HepG2 (cell line): Measurements from ENCODE around the gene PRR33. TPM values are rescaled to one million over a fixed set of nuclear protein-coding genes. Genes with fewer than 3 reads are reported as not detected.

Experiments used
- ATAC-seq: fragments of 200-7000 bp; cut with Tn5 transposase; 3 replicates; pipeline ENCODE4 v1.9.1; 2020; ENCODE audit warnings: mild to moderate bottlenecking, moderate library complexity
- BruUV-seq: library from RNA; stranded (reverse); fragments of 400-500 nt; replicated peaks from 2 replicates; lab custom pipeline; 2021; lab: Mats Ljungman, UMichigan
- CTCF ChIA-PET: fragments of 300-600 bp; formaldehyde crosslinking; extraction: SDS; loops from one replicate; lab custom pipeline; 2021; ENCODE audit warnings: low total read pairs, inconsistent platforms, low intra/inter-chr PET ratio; lab: Yijun Ruan, JAX
- POLR2A ChIA-PET: fragments of 350-600 bp; sonication (Branson Sonifier 250); formaldehyde crosslinking; loops from one replicate; lab custom pipeline; 2020; ENCODE audit warnings: antibody characterized with exemption, inconsistent platforms; lab: Yijun Ruan, JAX
- DNase-seq: peaks from one replicate; pipeline ENCODE4 v3.0.0-alpha.2; 2015; ENCODE audit warnings: low spot score
- FAIRE-seq: peaks from 3 replicates; lab custom pipeline; 2011; peaks lifted over from hg19 to GRCh38; lab: Jason Lieb, UNC
- H2AFZ ChIP-seq: one replicate; pipeline ENCODE4 v1.6.1; 2011; ENCODE audit warnings: low read length, inconsistent platforms
- H3K27ac ChIP-seq: fragments of 300-600 bp; 3 replicates; pipeline ENCODE4 v1.8.0; 2011; ENCODE audit warnings: mixed run types, mild to moderate bottlenecking, mixed read lengths, low read length, inconsistent platforms; ENCODE audit not compliant: insufficient read depth; ENCODE audit errors: extremely low read length
- H3K27me3 ChIP-seq, 2 experiments: fragments of 200-600 bp in 1 of 2; 2 replicates in 1 of 2; 3 replicates in 1 of 2; pipeline versions ENCODE4 v1.6.0 to v1.8.0; 2011; ENCODE audit warnings: low read length in 2 of 2, mild to moderate bottlenecking in 2 of 2, moderate library complexity in 2 of 2, inconsistent platforms in 1 of 2; ENCODE audit not compliant: insufficient read depth in 2 of 2, control insufficient read depth in 1 of 2
- H3K36me3 ChIP-seq, 2 experiments: fragments of 200-600 bp in 1 of 2; replicated peaks in 1 of 2; 2 replicates in 1 of 2; 3 replicates in 1 of 2; pipeline versions ENCODE4 v1.5.1 to v1.8.0; 2011; ENCODE audit warnings: low read length in 2 of 2, inconsistent platforms in 1 of 2; ENCODE audit not compliant: insufficient read depth in 2 of 2, control insufficient read depth in 1 of 2
- H3K4me1 ChIP-seq: 2 replicates; pipeline ENCODE4 v1.5.1; 2012; ENCODE audit warnings: low read length, inconsistent platforms; ENCODE audit not compliant: insufficient read depth
- H3K4me2 ChIP-seq: 2 replicates; pipeline ENCODE4 v1.6.0; 2011; ENCODE audit warnings: low read depth, low read length, inconsistent platforms
- H3K4me3 ChIP-seq, 3 experiments: fragments of 200-600 bp in 1 of 3; sonication (generic), shearing (Covaris generic) in 1 of 3; replicated peaks in 1 of 3; 2 replicates each; pipeline ENCODE4 v1.5.1; 2011 to 2016; ENCODE audit warnings: low read length in 3 of 3, inconsistent platforms in 2 of 3, low read depth in 2 of 3, mild to moderate bottlenecking in 2 of 3, control low read depth in 1 of 3, mixed read lengths in 1 of 3; ENCODE audit not compliant: insufficient read depth in 1 of 3
- H3K79me2 ChIP-seq: one replicate; pipeline ENCODE4 v1.6.1; 2011; ENCODE audit warnings: low read length, inconsistent platforms; ENCODE audit not compliant: insufficient read depth
- H3K9ac ChIP-seq: 2 replicates; pipeline ENCODE4 v1.6.0; 2011; ENCODE audit warnings: mild to moderate bottlenecking, low read depth, low read length, inconsistent platforms; ENCODE audit not compliant: insufficient read depth
- H3K9me3 ChIP-seq: 2 replicates; pipeline ENCODE4 v1.5.1; 2012; ENCODE audit warnings: mild to moderate bottlenecking, low read length
- H4K20me1 ChIP-seq: 2 replicates; pipeline ENCODE4 v1.6.0; 2011; ENCODE audit warnings: inconsistent platforms, mild to moderate bottlenecking, low read length, moderate library complexity; ENCODE audit not compliant: insufficient read depth
- CEBPB ChIP-seq: IDR thresholded peaks from 2 replicates; pipeline ENCODE4 v1.6.1; 2011; ENCODE audit warnings: low read depth, low read length, improper control_type of control experiment, borderline replicate concordance
- CREB1 ChIP-seq, 2 experiments: fragments of 450-650 bp in 1 of 2; IDR thresholded peaks; 2 replicates each; pipeline ENCODE4 v1.6.1; 2016 to 2017; ENCODE audit warnings: control low read depth in 1 of 2, mild to moderate bottlenecking in 1 of 2, missing compliant biosample characterization in 1 of 2, missing genetic modification characterization in 1 of 2
- HOXA5 ChIP-seq: sonication (generic); formaldehyde crosslinking; IDR thresholded peaks from 2 replicates; pipeline ENCODE4 v1.4.0; 2020; ENCODE audit warnings: missing genetic modification reagents
- JARID2 ChIP-seq: sonication (generic); formaldehyde crosslinking; IDR thresholded peaks from 2 replicates; pipeline ENCODE4 v1.8.1; 2023; ENCODE audit warnings: missing genetic modification reagents, inconsistent platforms; ENCODE audit not compliant: insufficient replicate concordance
- PCBP1 ChIP-seq: fragments of 200-400 bp; formaldehyde crosslinking; IDR thresholded peaks from 2 replicates; pipeline ENCODE4 v1.6.1; 2017; ENCODE audit warnings: mild to moderate bottlenecking, low read depth, low read length, borderline replicate concordance
- RBM39 ChIP-seq: fragments of 200-400 bp; formaldehyde crosslinking; IDR thresholded peaks from one replicate; pipeline ENCODE4 v1.6.1; 2018; ENCODE audit warnings: antibody characterized with exemption, mild to moderate bottlenecking, low read depth, low read length; ENCODE audit not compliant: poor library complexity, severe bottlenecking
- SPEN ChIP-seq: sonication (generic); formaldehyde crosslinking; IDR thresholded peaks from 2 replicates; pipeline ENCODE4 v1.5.1; 2020; ENCODE audit warnings: low read depth, mild to moderate bottlenecking, missing genetic modification reagents
- TEAD3 ChIP-seq: optimal IDR thresholded peaks from 2 replicates; pipeline ENCODE3; 2016; ENCODE audit warnings: borderline replicate concordance
- XRCC5 ChIP-seq: fragments of 200-400 bp; formaldehyde crosslinking; optimal IDR thresholded peaks from 2 replicates; pipeline ENCODE3; 2017; ENCODE audit warnings: mild to moderate bottlenecking, low read length
- ZFX ChIP-seq: sonication (generic); formaldehyde crosslinking; IDR thresholded peaks from 2 replicates; pipeline ENCODE4 v1.4.0; 2020; ENCODE audit warnings: mild to moderate bottlenecking, low read depth, missing genetic modification reagents, moderate library complexity
- ZNF256 ChIP-seq: sonication (generic); formaldehyde crosslinking; conservative IDR thresholded peaks from 2 replicates; pipeline ENCODE4 v1.4.0; 2020; ENCODE audit warnings: missing genetic modification reagents
- ZNF580 ChIP-seq: IDR thresholded peaks from 2 replicates; pipeline ENCODE4 v1.6.1; 2016; ENCODE audit warnings: low read depth, borderline replicate concordance
- ZNF678 ChIP-seq: sonication (generic); formaldehyde crosslinking; IDR thresholded peaks from 2 replicates; pipeline ENCODE4 v1.4.0; 2020; ENCODE audit warnings: mild to moderate bottlenecking, missing genetic modification reagents
- ZNF687 ChIP-seq: sonication (generic); formaldehyde crosslinking; IDR thresholded peaks from 2 replicates; pipeline ENCODE4 v1.5.1; 2020; ENCODE audit warnings: mild to moderate bottlenecking, missing genetic modification reagents, moderate library complexity
- ZSCAN25 ChIP-seq: sonication (generic); formaldehyde crosslinking; IDR thresholded peaks from 2 replicates; pipeline ENCODE4 v1.8.0; 2022; ENCODE audit warnings: mild to moderate bottlenecking, missing genetic modification reagents
- WGBS: methylation state at CpG from one replicate; pipeline ENCODE4 v1.1.6; 2017; ENCODE audit warnings: low lambda C conversion rate; 5-methylcytosine and 5-hydroxymethylcytosine counted together
- in situ Hi-C: cut with HindIII; loops from 2 replicates; pipeline ENCODE4 v1.10.0; 2017; ENCODE audit warnings: low pct_unique_long_range_greater_than_20kb; ENCODE audit not compliant: extremely low pct_ligation_motif_present
- intact Hi-C: fragments of 100-400 bp; cut with micrococcal nuclease; formaldehyde crosslinking; loops from one replicate; pipeline ENCODE4 v1.10.0; 2022; ENCODE audit not compliant: unreplicated experiment
- polyA plus RNA-seq, 8 experiments: library from polyadenylated mRNA; depleted of rRNA in 3 of 8; stranded (reverse) in 7 of 8; unstranded in 1 of 8; fragments of >200 nt; fragmentation: Illumina TruSeq in 4 of 8; extraction: Trizol in 4 of 8; gene quantifications; 2 replicates each; pipeline versions ENCODE4 v1.2.1 to v1.2.3, GENCODE V29; 2011 to 2016; ENCODE audit warnings: low read depth in 4 of 8, missing spikeins in 1 of 8, mixed read lengths in 1 of 8; ENCODE audit not compliant: insufficient read depth in 1 of 8
- total RNA-seq, 5 experiments: library from RNA; depleted of rRNA; stranded (reverse); fragments of >200 nt; fragmentation: Illumina TruSeq; extraction: Trizol; gene quantifications; 2 replicates each; pipeline ENCODE4 v1.2.3, GENCODE V29; 2016; ENCODE audit warnings: low read depth in 1 of 5

The PRR33 gene
- total and polyA plus RNA-seq, 2 of the 13 experiments (the other 11 are each of a cell fraction or from before 2014, with no cell fraction given) = not detected

- ATAC-seq (peak; percentile 66), DNase-seq (peak; percentile 27), FAIRE-seq (peak; percentile 65)
- in situ Hi-C loops (no loop called here), intact Hi-C loops (no loop called here)
- Histone ChIP-seq H3K4me2 (peak overlapping the region; percentile 32; the same call in 1 of the 2 replicates), H3K79me2 (no peaks in the 10 kb centered on the region), H3K27ac (no peak overlapping the region), H3K9me3 (no peaks in the 10 kb centered on the region), H3K4me1 (peaks cover 28% of the 10 kb centered on the region), H3K27me3 (peaks cover 11 to 53% of the 10 kb centered on the region in 2 experiments; a peak in 4 of 5 replicates), H3K36me3 (no peaks in the 10 kb centered on the region), H3K4me3 (no peak overlapping the region), H4K20me1 (no peaks in the 10 kb centered on the region), H2AFZ (no peak overlapping the region), H3K9ac (no peak overlapping the region)
- ChIA-PET POLR2A (interaction anchor here (1.1 to 1.8 kb wide), 2 partner anchors 182 to 275 kb away, joined by 4 read pairs; no protein-coding TSS in a partner anchor), CTCF (interaction anchor here (0.6 to 2.9 kb wide), 4 partner anchors 183 to 331 kb away, joined by 3 to 36 read pairs (median 5); no protein-coding TSS in a partner anchor)
- BruUV-seq = no TSS peak
- 20% methylated on average over 19 of the region's 26 CpGs for WGBS
- TF ChIP-seq JARID2 (CRISPR knock-in tag) (no peak), ZNF256 (CRISPR knock-in tag) (peak; percentile 88), ZFX (CRISPR knock-in tag) (0 out of 2 replicates have a peak, but pooled peaks have one; percentile 26), HOXA5 (no peak), XRCC5 (peak; percentile 62), SPEN (0 out of 2 replicates have a peak, but pooled peaks have one; percentile 19), ZSCAN25 (CRISPR knock-in tag) (peak; percentile 56; the same call in 1 of the 2 replicates), CEBPB (no peak), ZNF687 (peak; percentile 65), PCBP1 (0 out of 2 replicates have a peak, but pooled peaks have one; percentile 55), TEAD3 (CRISPR knock-in tag) (peak; percentile 23), CREB1 (IDR thresholded peaks at IDR 0.05) (no peak), CREB1 (CRISPR knock-in tag; IDR thresholded peaks at IDR 0.05) (no peak), ZNF580 (CRISPR knock-in tag) (no peak), RBM39 (peak; percentile 33), ZNF678 (CRISPR knock-in tag) (no peak)
Measured at GRCh38 chr11:1876361-1877063, 15.2 kb downstream of the PRR33 start.
